GM03348 (cell line): ENCODE results near the gene TELO2.
A peak's percentile ranks its signal among the peaks of the same experiment; 100 is the strongest.

Source experiments
- DNase-seq: peaks from one replicate; pipeline ENCODE4 v3.0.0; 2012; ENCODE audit warnings: low spot score

The TELO2 gene

DNA sequence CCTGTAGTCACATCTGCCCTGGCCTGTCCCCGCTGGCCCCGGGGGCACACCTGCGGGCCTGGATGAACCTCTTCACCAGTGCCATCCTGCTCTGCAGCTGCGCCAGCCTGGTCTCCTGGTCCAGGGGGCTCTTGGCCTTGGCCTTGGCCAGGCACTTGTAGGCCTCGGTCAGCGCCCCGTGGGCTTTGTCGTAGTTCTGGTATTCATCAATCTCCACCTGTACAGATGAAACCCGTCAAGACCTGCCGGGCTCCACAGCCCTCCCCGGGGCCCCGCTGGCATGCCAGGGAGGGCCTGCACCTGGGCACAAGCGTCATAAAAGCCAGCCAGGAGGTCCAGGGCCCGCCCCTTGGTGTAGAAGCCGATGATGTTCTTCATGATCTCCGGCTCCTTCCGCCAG is 26.7 kb downstream of the TELO2 start:
- no peak for DNase-seq

DNA sequence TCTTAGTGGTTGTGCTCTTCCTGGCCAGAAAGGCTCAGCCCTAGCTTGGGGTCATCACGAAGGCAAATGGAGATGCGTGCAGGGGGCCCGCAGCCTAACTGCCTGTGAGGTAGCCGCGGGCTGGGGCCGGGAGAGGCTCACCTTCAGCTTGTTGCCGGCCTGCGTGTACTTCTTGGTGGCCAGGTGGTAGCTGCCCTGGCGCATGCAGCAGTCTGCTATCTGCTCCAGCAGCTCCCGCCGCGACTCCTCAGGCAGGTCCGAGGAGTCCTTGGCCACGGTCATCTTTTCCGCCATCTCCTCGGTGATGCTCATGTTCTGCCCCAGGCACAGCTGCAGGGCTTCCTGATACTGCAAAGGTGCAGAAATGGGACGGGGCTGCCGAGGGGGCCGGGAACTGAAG is 27.3 kb downstream of the TELO2 start:
- DNase-seq = no peak

- DNase-seq = no peak
Measured at GRCh38 chr16:1523581-1524245, 30.6 kb downstream of the TELO2 start.

DNA sequence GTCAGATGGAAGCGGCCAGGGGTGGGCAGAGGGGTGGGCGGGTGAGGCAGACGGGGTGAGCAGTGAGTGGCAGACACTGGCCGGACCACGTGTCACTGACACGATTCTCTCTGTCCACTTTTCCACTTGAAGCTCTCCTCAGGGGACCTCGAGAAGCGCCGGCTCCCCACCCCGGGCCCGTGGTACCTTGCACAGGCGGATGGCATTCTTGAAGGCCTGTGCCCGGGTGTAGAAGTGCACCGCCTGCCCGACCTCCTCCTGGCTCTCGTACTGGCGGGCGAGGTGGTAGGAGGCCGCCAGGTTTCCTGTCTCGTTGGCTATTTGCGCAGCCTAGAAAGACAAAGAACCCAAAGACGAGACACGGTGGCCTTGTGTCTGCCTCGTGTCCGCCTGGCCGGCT is 31.2 kb downstream of the TELO2 start:
- no peak for DNase-seq

DNA sequence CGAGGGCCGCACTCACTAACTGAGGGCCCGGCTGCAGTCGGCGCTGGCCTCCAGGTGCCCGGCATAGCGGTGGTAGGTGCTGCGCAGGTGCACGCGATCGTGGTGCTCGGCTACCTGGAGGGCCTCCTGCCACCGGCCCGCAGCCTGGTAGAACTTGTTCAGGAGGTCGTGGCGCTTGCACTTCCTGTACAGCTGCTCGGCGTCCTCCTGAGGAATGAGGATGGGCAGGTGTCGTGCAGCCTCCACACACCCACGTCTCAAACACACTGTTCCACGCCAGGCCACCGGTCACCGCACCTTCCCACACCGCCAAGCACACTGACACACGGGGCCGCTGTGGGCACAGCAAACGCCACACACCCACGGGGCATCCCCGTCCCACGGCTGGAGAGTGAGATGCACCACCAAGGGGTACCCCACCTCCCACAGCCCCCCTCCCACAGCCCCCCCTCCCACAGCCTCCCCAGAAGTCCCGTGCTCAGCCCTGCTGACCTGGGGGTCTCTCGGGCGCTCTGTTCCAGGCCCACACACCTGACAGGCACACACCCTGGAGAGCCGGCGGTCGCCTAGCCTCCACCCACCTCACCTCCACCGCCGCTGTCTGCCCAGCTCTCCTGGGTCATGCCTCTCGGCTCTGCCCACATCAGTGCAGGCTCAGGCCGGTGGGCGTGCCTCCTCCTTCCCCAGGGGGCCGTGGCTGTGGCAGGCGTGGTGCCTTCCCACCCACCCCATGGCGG is 32.9 kb downstream of the TELO2 start:
- DNase-seq = no peak

GRCh38 chr16:1526608-1527555 is 33.7 kb downstream of the TELO2 start:
- no peak for DNase-seq

GRCh38 chr16:1527836-1528811 is 35.0 kb downstream of the TELO2 start:
- no peak for DNase-seq

DNA sequence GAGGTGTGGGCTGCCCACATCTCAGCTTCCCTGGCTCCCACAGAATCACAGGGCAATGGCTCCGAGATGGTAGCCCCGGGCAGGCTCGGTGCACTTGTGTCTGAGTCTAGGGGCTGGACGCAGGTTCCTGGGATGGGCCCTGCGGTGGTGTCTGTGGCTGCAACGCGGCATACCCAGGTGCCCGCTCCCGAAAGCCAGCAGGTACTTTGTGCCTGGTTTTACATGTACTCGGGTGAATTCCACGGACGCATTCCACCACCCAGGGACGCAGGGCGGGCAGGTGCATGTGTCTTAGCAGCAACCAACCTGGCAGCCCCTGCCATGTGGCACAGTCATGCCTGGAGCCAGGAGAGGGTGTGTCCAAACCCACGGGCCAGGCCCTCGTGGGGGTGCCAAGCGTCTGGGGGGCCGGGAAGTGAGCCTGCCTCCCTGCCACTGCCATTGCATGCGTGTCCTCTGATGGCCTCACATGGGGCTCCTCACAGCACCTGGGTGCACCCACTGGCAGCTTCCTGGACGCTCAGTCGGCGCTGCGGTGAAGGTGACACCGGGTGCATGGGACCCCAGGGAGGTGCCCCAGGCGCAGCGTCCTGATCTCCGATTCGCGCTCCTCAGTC is 35.9 kb downstream of the TELO2 start:
- no peak for DNase-seq

- DNase-seq = no peak
Measured at GRCh38 chr16:1530349-1530882, 37.3 kb downstream of the TELO2 start.

DNA sequence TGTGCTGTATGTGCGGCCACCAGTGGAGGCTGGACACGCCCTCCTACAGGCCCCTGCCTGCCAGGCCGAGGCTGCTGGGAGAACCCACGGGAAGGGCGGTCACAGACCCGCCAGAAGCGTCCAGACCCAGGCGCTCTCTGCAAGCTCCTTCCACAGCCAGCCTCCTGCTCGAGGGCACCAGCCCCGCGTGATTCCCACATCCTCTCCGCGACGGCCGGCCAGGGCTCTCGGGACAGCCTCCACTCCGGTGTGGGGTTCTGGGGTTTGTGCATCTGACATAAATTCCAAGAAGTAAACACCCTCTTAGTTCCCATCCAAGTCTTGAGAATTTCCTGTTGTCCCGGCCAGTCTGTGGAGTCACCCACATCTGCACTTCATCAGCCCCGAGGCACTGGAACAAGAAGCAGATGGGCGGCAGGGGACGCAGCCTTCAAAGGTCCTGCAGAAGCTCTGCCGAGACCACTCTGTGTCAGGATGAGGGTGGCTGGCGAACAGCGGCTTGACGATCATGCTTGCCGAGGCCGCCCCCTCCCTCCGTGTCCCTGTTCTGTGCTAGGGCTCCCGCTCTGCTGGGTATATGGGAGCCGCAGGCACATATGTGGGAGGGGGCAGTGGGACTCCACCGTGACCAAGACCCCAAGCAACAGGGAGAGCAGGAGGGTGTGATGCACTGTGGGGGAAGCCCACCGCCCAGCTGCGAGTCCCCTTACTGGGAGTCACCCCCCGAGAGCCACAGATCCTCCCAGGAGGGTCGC is 37.9 kb downstream of the TELO2 start:
- DNase-seq = peak; percentile 92

- DNase-seq = no peak
Measured at GRCh38 chr16:1531638-1531910, 38.4 kb downstream of the TELO2 start.

GRCh38 chr16:1532081-1532760 is 39.1 kb downstream of the TELO2 start:
- peak; percentile 37 for DNase-seq

DNA sequence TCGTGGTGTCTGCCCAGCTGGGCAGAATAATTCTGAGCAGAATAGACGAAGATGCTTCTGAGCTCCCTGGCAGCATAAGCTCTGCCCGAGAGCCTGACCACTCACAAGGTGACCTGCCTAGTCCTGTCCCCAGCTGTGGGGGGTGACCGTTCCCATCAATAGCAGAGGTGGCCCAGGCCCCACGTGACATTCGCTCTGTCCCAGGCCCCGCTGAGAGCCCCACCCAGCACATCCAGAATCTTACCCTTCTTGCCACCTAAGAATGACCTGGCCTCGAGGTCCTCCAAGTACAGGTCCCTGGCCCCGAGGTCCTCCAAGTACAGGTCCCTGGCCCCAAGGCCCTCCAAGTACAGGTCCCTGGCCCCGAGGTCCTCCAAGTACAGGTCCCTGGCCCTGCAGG is 39.6 kb downstream of the TELO2 start:
- no peak for DNase-seq

DNA sequence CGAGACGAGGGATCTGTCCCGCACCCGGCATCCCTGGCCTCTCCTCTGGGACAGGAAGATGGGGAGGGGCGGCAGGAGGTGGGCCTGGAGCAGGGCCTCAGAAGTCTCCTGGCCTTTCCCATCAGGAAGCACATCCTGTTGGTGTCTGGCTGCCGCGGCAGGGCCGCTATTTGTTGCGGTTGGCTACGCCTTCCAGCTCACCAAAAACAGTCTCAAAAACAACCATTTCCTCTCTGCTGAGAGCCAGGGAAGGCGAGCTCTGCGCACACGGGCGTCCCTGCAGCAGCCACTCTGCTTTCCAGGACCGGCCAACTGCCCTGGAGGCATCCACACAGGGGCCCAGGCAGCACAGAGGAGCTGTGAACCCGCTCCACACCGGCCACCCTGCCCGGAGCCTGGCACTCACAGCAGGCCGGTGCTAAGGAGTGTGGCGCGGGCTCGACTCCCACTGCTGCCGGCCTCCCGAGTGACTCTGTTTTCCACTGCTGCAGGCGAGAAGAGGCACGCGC is 40.3 kb downstream of the TELO2 start, which contains the start of gene TMEM204:
TSS of gene TMEM204 (plus strand) at position 224 of the 509 bp plus-strand sequence. CDS start 610 bp downstream, outside the sequence.
- peak; percentile 91 for DNase-seq

DNA sequence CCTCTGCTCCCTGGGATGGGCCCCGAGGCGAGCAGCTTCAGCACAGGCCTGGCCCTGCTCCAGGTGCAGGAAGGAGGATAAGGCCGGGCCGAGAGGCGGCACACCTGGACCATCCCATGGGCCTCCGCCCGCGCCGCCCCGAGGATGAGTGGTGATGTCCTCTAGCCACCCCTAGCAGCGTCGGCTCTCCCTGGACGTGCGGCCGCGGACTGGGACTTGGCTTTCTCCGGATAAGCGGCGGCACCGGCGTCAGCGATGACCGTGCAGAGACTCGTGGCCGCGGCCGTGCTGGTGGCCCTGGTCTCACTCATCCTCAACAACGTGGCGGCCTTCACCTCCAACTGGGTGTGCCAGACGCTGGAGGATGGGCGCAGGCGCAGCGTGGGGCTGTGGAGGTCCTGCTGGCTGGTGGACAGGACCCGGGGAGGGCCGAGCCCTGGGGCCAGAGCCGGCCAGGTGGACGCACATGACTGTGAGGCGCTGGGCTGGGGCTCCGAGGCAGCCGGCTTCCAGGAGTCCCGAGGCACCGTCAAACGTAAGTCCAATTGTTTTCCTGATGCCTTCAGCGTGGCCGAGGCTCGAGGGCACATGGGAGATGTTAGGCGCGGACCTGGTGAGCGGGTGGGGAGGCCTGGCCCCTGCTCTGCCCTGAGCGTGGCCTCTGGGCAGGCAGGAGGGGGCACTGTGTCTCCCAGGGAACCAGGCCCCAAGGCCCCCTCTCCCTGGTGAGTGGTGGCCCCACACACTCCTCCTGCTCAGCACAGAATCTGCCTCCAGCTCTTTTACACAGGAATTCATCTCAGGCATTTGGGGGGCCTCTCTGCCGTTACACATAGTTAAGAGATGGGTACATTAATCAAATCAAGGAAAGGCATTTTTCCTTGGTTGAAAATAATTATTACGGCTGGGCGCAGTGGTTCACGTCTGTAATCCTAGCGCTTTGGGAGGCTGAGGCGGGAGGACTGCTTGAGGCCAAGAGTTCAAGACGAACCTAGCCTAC is 41.2 kb downstream of the TELO2 start:
- DNase-seq = peak; percentile 68

- DNase-seq = no peak
Measured at GRCh38 chr16:1535391-1536291, 42.5 kb downstream of the TELO2 start.

DNA sequence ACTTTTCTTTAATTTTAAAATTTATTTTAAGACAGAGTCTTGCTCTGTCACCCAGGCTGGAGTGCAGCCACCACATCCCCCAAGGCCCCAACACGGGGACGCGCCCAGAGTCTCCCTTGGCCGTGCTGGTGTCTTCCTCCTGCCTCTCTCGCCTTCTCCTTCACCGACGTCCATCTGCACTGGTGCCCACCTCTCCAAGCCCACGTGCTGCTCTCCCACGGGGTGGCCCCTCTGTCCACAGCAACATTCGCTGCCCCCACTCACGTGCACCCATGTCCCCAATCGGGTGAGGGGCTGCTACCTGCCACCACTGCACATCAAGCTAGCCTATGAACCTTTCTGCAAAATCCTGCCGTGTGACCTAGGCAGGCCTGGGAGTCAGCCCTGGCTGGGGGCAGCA is 43.4 kb downstream of the TELO2 start:
- no peak for DNase-seq
